Neural cell (in vitro differentiated cells): ENCODE data around the gene SNCAIP.

ENCODE experiments used
- CTCF ChIP-seq: fragments of 450-650 bp; IDR thresholded peaks from 2 replicates; pipeline ENCODE4 v1.5.1; 2014; ENCODE audit warnings: antibody characterized with exemption, mild to moderate bottlenecking, moderate library complexity; ENCODE audit not compliant: poor library complexity, severe bottlenecking
- EZH2 ChIP-seq: fragments of 200-600, 300-800 bp; shearing (Covaris generic), sonication (generic); IDR thresholded peaks from 2 replicates; pipeline ENCODE4 v1.6.1; 2014; ENCODE audit warnings: antibody characterized with exemption, low read length, borderline replicate concordance, mild to moderate bottlenecking; ENCODE audit not compliant: insufficient read depth, poor library complexity, severe bottlenecking
- TF ChIP-seq, protein P1 (sequence below): IDR thresholded peaks from 2 replicates; pipeline ENCODE4 v1.6.1; 2012; ENCODE audit warnings: borderline replicate concordance

DNA sequence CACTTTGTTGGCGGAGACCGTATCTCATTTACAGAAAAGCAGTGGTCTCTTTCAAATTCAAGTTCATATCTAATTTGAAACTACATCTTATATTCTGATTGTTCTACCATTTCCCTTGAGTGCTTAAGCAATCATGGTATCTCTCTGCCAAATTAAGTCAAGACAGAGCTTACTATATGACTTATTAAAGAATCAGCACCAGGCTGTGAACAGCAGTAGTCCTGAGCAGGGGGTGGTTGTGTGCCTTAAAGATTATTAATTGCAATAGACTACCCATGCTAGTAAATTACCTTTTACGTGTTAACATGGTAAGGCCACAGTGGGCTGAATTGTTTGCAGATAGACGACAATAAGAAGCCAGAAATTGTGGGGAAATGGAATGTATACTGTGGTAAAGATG lies 21.5 kb downstream of the SNCAIP start:
- TF ChIP-seq CTCF: no peak
- no peak for TF ChIP-seq EZH2
- TF ChIP-seq, protein P1, sequence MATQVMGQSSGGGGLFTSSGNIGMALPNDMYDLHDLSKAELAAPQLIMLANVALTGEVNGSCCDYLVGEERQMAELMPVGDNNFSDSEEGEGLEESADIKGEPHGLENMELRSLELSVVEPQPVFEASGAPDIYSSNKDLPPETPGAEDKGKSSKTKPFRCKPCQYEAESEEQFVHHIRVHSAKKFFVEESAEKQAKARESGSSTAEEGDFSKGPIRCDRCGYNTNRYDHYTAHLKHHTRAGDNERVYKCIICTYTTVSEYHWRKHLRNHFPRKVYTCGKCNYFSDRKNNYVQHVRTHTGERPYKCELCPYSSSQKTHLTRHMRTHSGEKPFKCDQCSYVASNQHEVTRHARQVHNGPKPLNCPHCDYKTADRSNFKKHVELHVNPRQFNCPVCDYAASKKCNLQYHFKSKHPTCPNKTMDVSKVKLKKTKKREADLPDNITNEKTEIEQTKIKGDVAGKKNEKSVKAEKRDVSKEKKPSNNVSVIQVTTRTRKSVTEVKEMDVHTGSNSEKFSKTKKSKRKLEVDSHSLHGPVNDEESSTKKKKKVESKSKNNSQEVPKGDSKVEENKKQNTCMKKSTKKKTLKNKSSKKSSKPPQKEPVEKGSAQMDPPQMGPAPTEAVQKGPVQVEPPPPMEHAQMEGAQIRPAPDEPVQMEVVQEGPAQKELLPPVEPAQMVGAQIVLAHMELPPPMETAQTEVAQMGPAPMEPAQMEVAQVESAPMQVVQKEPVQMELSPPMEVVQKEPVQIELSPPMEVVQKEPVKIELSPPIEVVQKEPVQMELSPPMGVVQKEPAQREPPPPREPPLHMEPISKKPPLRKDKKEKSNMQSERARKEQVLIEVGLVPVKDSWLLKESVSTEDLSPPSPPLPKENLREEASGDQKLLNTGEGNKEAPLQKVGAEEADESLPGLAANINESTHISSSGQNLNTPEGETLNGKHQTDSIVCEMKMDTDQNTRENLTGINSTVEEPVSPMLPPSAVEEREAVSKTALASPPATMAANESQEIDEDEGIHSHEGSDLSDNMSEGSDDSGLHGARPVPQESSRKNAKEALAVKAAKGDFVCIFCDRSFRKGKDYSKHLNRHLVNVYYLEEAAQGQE: no peak
